Measurements from ENCODE around the gene PROS1.

GRCh38 chr3:94019659-94020058 lies 46.0 kb upstream of the PROS1 start:
- TF ChIP-seq CTCF (IDR thresholded peaks at IDR 0.05; ENCODE audit: low read depth, low read length) (no peak), POLR2A (IDR thresholded peaks at IDR 0.05; ENCODE audit: extremely low read depth, insufficient read length) (no peak)

Data from NB4 (cell line).